ENCODE data around the gene ELP4.

Gene ELP4

DNA sequence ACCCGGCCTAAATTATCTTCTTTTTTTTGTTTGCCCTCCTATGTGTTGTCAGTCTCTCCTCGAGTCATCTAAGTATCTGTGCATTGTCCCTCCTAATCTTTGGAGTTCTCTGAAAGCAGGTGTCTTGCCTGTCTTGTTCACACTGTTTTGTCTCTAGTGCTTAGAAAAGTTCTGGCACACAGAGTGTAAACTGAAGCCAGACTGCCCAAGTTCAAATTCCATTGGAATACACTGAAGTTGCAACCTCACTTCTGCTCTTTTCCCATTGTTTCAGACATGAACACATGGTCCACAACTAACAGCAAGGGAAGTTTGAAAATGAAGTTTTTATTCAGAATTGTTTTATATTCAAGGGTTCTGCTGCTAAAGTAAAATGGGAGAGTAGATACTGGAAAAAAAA lies 262.8 kb downstream of the ELP4 start:
- no peak for DNase-seq (ENCODE audit: low read depth in 2 of 2)

DNA sequence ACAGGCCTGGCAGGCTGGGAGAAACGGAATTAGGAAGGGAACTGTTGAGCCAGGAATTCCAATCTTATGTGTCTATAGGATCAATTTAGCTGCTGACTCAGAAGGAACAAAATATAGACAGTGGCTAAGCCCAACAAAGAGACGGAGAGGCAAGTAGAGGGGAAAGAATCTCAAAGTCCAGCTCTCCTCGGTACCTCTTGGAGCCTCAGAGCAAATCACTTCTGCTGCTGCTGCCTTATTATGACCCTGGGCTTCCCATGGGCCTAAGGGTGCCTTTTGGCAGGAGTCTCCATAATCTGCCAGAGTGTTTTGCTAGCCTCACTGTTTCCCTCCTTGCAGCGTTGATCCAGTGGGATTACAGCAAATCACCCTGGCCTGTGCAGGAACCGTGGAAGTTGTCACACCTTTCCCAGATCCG lies 269.8 kb downstream of the ELP4 start:
- DNase-seq (ENCODE audit: low read depth in 2 of 2): no peak

DNA sequence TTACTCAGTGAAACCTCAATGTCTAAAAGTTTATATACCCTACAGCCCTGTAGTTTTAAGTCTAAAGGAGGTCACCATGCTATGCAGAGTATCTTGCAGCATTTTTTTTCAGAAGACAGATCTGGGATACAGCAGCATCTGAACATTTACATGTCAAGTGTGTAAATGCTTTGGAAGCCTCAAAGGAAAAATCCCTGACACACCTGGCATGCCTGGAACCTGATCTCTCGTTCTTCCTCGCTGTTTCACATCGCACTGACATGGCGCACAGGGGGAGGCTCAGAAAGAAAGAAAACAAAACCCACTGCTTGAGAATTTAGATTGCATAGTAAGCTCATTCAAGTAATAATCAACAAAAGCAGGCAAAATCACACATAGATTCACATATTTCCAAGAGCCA lies 270.5 kb downstream of the ELP4 start:
- DNase-seq (ENCODE audit: low read depth in 2 of 2): no peak

DNA sequence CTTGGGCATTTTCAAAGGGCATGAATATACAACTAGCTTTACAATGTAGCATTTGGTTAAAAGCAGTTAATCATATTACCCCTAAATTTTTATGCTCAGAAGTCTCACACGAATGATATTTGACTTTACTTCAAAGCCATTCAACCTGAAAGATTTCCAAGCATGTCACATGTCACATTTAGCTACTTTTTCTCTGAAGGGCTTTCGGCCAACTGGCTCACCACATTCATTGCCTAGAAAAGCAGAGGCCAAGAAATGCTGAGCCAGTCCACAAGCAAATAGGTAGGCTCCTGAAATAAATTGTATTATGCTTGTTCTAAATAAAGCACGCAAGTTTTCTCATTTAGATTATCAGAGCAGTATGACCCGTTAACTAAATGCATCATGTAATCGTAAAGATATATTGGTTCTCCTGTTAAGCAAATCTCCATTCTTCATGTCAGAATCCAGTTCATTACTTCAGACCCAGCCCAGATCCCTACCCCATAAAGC lies 271.0 kb downstream of the ELP4 start:
- no peak for DNase-seq (ENCODE audit: low read depth in 2 of 2)

DNA sequence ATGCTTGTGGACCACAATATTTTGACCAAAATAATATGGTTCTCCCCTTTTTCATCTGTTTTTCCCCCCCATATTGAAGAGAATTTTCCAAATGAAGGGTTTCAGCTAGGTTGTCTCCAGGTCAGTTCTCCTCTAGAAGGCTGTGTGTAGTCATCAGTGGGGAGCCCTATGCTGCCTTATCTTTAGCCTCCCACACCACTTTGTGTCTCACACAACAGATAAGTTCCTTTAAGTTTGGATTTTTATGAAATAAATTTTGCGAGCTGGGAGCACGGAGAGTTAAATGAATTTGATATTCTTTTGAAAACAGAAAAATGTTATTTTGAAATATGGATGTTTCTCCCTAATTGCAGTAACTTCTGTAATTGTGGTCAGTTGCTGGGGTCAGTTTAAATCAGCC lies 272.7 kb downstream of the ELP4 start:
- DNase-seq (ENCODE audit: low read depth in 2 of 2): no peak

DNA sequence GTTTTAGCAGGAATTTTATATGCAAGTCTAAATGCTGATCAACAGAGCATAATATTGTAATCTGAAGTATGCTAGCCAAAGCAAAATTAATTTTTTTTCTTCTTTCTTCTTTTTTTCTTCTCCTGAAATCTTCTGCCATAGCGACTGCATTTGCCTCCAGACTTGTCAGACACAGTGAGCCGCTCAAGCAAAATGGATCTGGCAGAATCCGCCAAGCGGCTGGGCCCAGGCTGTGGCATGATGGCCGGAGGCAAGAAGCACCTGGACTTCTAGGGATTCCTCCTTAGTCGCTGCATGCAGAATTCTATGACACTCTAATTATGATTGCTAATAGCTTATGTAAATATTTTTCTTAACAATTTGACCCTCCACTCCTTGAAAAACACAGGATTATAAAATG lies 273.7 kb downstream of the ELP4 start:
- DNase-seq (ENCODE audit: low read depth in 2 of 2): no peak

- no peak for DNase-seq (ENCODE audit: low read depth in 2 of 2)
Observed at GRCh38 chr11:31784611-31785010, 275.0 kb downstream of the ELP4 start.

DNA sequence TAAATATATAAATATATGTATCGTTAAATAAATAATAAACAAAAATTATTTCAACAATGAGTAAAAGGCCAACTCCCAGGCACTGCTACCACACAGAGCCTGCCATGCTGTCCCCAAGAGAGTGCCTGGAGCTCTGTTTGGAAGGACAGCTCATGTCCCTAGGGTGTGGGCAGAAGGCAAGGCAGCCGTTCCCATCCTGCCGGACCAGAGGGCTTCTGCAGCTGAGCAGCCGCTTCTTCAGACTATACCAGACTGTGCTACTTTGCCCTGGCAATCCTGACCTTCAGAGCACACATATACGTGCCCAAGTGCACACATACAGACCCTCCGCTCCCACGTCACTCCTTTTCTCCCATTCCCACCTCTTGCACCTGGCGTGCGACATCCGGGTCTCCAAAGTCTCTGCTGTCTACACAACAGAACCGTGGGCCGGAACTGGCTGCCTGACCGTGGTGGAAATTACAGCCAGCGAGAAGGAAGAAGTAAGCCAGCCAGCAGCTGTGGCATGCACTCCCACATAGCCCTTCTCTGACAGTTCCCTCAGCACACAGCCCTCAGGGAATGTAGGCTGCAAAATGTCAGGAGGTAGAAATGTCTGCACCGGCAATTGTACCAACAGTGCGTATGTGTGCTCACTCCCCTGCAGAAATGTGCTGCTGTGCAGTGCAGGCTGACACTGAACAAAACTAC lies 277.6 kb downstream of the ELP4 start:
- no peak for DNase-seq (ENCODE audit: low read depth in 2 of 2)

GRCh38 chr11:31788085-31788484 lies 278.5 kb downstream of the ELP4 start:
- no peak for DNase-seq (ENCODE audit: low read depth in 2 of 2)

DNA sequence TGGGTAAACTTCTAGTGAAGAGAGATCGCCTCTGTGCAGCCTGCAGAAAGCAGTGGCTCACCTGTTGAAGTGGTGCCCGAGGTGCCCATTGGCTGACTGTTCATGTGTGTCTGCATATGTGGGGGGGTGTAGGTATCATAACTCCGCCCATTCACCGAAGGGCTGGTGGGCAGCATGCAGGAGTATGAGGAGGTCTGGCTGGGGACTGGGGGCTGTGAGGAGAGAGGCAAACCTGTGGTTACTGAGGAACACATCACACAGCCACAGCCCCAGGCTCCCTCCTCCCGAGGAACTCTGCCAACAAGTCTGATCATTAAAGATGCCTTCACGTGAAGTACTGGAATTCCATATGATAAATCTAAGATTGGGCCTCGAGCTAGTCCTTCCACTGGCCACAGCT lies 281.1 kb downstream of the ELP4 start:
- no peak for DNase-seq (ENCODE audit: low read depth in 2 of 2)

- no peak for DNase-seq (ENCODE audit: low read depth in 2 of 2)
Observed at GRCh38 chr11:31792036-31792435, 282.5 kb downstream of the ELP4 start.

GRCh38 chr11:31792456-31792855 lies 282.9 kb downstream of the ELP4 start:
- DNase-seq (ENCODE audit: low read depth in 2 of 2): no peak

DNA sequence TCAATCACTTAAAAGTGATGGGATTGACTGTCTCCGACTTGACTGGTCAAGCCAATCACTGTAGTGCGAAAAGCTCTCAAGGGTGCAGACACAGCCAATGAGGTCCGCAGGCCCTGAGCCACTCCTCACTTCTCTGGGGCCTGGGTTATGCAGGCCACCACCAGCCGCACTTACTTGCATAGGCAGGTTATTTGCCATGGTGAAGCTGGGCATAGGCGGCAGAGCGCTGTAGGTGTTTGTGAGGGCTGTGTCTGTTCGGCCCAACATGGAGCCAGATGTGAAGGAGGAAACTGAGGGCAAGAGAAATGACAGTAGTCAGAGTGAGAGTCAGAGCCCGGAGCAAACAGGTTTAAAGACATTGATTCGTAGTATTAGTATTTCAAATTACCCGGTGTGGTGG lies 283.7 kb downstream of the ELP4 start:
- no peak for DNase-seq (ENCODE audit: low read depth in 2 of 2)

DNA sequence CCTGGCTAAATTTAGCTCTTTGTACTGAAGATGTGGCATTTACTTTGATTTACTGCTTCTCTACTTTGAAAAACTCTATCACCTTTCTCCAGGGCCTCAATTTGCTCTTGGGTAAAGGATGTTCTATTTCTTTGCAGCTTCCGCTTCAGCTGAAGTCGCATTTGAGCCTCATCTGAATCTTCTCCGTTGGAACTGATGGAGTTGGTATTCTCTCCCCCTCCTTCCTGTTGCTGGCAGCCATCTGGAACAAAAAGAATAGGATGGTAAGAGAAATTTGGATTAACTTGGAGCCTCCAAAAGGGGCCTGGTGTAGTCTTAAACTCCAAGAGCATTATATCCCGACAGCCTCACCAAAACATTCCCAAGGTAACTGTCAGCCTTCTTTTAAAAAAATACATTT lies 285.0 kb downstream of the ELP4 start:
- DNase-seq (ENCODE audit: low read depth in 2 of 2): no peak

DNA sequence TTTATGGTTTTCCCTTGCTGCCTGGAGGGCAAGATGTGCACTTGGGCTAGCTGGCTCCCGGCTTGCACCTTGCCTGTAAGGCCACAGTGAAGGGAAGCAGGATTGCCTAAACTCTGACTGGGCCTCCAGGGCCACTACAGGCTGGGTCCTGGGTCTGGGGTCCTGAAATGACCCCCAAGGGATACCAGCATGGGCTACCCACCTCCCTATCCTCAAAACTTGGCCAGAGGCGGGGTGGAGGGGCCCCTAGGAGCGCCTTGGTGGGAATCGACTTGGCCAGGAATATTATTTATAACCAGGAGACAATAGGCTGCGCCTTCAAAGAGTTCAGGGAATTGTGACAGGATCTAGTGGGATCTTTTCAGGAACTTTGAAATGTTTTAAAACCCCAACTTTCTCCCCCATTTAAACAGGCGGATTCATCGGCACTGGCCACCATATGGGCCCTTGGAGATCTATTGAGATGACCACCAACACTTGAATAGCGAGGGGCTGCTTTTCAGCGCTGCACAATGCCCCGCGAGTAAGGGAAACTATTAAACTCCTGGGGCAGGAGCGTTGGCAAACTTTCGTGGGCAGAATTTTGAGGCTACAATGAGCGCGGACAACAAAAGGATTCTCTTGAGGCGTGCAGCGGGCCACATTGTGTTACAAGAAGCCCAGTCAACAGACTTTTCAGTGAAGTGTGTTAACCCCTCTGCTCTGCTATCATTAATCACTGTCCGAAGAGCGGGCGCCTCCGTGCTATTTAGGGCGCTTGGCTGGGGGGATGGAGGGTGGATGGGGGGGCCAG lies 286.3 kb downstream of the ELP4 start:
- DNase-seq (ENCODE audit: low read depth in 2 of 2): no peak

DNA sequence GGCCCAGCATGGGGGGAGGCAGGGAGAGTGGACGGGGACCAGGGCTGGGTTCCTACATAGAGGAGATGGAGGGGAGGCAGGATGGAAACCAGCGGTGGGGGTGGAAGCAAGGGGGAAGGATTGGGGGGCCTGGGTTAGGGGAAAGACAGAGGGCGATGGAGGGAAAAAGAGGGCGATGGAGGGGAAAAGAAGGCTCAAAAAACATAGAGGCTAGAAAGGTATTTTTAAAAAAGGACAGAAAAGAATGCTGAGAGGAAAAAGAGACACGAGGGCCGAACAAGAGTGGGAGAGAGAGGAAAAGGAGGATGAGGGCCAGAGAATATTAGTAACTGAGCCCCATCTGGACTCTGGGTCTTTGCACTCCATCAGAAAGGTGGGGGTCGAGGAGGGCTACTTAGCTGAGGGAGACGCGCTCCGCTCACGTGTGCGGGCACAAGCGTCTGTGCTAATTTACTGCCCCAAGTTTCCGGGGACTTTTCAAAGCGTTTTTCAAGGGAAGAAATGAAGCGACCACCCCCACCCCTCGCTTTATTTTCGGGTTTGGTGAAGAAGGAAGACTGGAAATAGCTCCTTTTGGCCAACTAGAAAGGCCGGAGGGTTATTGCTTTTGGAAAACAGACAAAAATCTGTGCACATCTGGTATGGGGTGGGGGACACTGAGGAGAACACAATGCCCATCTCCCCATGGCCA lies 287.1 kb downstream of the ELP4 start:
- no peak for DNase-seq (ENCODE audit: low read depth in 2 of 2)

DNA sequence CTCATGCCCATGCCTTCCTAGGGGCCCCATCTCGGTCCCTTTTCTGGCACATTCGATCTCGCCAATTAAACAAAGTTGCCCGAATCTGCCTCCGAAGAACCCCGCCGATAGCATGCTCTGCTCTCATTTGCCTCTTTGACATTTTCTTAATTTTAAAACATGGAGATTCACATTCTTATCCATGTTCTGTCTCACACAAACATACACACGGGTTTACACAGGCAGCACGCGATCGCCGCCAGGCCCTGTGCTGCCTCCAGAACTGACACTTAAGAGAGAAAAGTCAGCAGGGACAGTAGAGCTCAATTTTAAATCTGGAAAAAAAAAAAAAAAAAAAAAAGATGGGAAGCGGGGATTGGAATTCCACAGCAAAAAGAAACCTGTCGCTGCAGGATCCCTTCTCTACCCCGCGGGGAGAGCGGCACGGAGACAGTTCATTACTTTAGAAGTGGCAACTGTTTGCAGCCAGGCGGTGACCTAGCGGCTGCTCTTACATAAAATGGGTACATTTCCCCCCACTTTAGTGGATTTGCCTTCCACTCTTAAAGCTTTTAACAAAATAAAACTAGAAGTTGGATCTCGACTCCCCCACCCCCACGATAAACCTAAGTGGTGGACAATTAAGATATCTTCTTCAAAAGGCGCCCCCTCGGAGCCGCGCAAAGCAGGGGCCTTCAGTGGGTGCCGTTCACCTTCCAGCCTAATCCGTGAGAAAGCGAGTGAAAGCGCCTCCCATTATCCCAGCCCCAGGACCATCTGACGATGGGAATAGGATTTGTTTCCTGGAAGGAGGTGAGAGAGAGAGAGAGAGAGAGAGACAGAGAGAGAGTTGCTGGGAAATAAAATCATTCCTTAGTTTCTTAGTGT lies 287.9 kb downstream of the ELP4 start:
- DNase-seq (ENCODE audit: low read depth in 2 of 2): no peak

- DNase-seq (ENCODE audit: low read depth in 2 of 2): no peak
Observed at GRCh38 chr11:31798057-31798553, 288.5 kb downstream of the ELP4 start.

DNA sequence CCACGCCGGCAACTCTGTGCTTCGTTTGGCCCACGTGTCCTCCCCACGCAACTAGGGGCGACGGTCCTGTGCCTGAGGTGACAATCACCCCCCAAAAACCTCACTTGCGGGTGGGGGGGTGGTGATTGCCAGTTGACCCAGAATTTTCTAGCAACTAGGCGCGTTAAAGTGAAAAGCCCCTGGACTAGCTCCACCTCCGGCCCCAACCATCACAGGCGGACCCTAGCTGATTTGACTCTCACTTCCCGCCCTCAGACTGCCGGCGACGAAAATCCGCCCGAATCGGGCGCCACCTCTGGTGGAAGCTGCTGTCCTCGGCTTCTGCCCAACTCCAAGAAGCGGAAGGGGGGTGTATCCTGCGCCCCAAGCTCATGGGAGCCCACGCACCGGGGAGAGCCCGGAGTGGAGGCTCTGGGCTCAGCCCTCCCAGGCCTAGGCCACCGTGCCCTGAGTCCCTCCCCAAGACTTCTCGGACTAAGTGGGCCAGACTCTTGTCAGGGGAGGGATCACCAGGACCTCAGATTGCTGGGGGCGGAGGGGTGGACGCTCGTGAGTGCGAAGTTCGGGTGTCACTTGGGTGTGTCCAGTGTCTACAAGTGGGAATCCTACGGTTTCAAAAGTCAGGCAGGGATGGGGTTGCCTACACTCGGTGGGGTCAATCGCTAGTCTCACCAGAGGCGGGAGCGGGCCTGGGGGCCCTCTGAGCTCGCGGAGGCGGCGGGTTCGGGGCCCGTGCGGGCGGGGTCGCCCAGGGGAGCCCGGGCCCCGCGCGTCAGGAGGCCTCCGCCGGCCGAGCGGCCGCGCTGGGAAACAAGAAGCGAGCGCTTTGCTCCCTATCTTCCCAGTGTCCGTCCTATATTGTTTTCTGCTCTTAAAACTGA lies 289.2 kb downstream of the ELP4 start:
- no peak for DNase-seq (ENCODE audit: low read depth in 2 of 2)

Measured in stimulated activated CD8-positive, alpha-beta memory T cell treated with anti-CD3 and anti-CD28 coated beads, Interleukin-2, amount 100 ng/mL, for 48 hours (primary cell).